ENCODE measurements around the gene ZNF134.

ZNF134 gene

GRCh38 chr19:57642396-57643046, 28.5 kb downstream of the ZNF134 start:
- H3K4me3 ChIP-seq (ENCODE audit: low read depth, low read length): no peak overlapping the region
- TF ChIP-seq, protein P1, sequence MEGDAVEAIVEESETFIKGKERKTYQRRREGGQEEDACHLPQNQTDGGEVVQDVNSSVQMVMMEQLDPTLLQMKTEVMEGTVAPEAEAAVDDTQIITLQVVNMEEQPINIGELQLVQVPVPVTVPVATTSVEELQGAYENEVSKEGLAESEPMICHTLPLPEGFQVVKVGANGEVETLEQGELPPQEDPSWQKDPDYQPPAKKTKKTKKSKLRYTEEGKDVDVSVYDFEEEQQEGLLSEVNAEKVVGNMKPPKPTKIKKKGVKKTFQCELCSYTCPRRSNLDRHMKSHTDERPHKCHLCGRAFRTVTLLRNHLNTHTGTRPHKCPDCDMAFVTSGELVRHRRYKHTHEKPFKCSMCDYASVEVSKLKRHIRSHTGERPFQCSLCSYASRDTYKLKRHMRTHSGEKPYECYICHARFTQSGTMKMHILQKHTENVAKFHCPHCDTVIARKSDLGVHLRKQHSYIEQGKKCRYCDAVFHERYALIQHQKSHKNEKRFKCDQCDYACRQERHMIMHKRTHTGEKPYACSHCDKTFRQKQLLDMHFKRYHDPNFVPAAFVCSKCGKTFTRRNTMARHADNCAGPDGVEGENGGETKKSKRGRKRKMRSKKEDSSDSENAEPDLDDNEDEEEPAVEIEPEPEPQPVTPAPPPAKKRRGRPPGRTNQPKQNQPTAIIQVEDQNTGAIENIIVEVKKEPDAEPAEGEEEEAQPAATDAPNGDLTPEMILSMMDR (IDR thresholded peaks at IDR 0.05; ENCODE audit: low read depth, low read length): no peak

- TF ChIP-seq, protein P1 (IDR thresholded peaks at IDR 0.05; ENCODE audit: low read depth, low read length): no peak
- H3K4me3 ChIP-seq (ENCODE audit: low read depth, low read length): no peak overlapping the region
These were observed 29.7 kb downstream of the ZNF134 start for GRCh38 chr19:57643734-57644133.

GRCh38 chr19:57648331-57649003, 34.4 kb downstream of the ZNF134 start:
- TF ChIP-seq, protein P1 (IDR thresholded peaks at IDR 0.05; ENCODE audit: low read depth, low read length): no peak
- no peak overlapping the region for H3K4me3 ChIP-seq (ENCODE audit: low read depth, low read length)

GRCh38 chr19:57651654-57651996, 37.6 kb downstream of the ZNF134 start:
- TF ChIP-seq, protein P1 (IDR thresholded peaks at IDR 0.05; ENCODE audit: low read depth, low read length): no peak
- no peak overlapping the region for H3K4me3 ChIP-seq (ENCODE audit: low read depth, low read length)

DNA sequence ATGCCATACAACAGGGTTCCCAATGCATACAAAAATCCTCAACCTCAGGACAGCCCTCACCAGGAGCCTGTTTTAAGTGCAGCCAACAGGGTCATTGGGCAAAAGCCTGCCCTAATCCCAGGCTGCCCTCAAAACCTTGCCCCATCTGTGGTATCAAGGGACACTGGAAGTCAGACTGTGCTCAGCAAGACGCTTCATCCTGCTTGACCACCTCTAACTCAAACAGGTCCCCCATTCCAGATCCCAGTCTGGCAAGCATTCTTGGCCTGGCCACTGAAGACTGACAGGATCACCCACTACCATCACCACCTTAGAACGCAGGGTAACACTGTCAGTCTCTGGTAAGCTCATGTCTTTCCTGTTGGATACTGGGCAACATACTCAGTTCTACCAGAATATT, 39.6 kb downstream of the ZNF134 start:
- TF ChIP-seq, protein P1 (IDR thresholded peaks at IDR 0.05; ENCODE audit: low read depth, low read length): no peak
- no peak overlapping the region for H3K4me3 ChIP-seq (ENCODE audit: low read depth, low read length)

GRCh38 chr19:57655443-57655842, 41.4 kb downstream of the ZNF134 start:
- H3K4me3 ChIP-seq (ENCODE audit: low read depth, low read length): no peak overlapping the region
- TF ChIP-seq, protein P1 (IDR thresholded peaks at IDR 0.05; ENCODE audit: low read depth, low read length): no peak

DNA sequence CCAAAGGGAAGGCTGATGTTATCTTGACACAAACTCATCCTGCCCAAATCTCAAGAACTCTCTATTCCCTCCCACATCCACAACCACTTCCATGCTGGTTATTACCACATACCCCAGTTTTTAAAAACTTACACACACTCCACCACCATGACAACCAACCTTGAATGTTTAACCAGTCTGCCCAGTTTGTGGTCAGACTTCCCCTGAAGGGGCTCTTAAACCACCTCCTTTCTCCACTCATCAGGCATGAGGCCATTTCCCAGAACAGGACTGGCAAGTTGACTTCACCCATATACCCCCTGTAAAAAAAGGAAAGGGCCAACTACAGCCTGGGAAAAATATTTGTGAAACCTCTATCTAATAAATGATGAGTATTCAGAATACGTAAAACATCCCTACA, 42.3 kb downstream of the ZNF134 start:
- H3K4me3 ChIP-seq (ENCODE audit: low read depth, low read length): no peak overlapping the region

More for the DNA sequence above, 42.3 kb downstream of the ZNF134 start:
- TF ChIP-seq, protein P1 (IDR thresholded peaks at IDR 0.05; ENCODE audit: low read depth, low read length): no peak

Measured in WI38 (cell line).